ENCODE results near the gene TMEM80. TPM values are rescaled to one million over a fixed set of nuclear protein-coding genes. Genes with fewer than 3 reads are reported as not detected.
A peak's percentile ranks its signal among the peaks of the same experiment; 100 is the strongest.

Gene TMEM80
- total and polyA plus RNA-seq, 9 of the 15 experiments (the other 6 are each of a cell fraction or from before 2014, with no cell fraction given): 5.1 to 30.1 (median 12.4) TPM

GRCh38 chr11:695538-696248 lies at the start of gene TMEM80 (continued):
- TF ChIP-seq ETV1 (tag; conservative IDR thresholded peaks at IDR 0.05; ENCODE audit: low read depth) (no peak), BDP1 (IDR thresholded peaks at IDR 0.05; ENCODE audit: insufficient read depth, insufficient read length) (no peak), TCF7L2 (IDR thresholded peaks at IDR 0.05; ENCODE audit: low read depth, low read length) (no peak), GATAD2A (IDR thresholded peaks at IDR 0.05) (peak; percentile 93), SMARCB1 (IDR thresholded peaks at IDR 0.05; ENCODE audit: insufficient read length, low read depth) (no peak), TBL1XR1 (IDR thresholded peaks at IDR 0.05; ENCODE audit: low read length in 2 of 2) (no peak), ZEB2 (IDR thresholded peaks at IDR 0.05) (no peak), SAFB2 (IDR thresholded peaks at IDR 0.05; ENCODE audit: borderline replicate concordance, low read depth, low read length, severe bottlenecking) (no peak), ILF3 (IDR thresholded peaks at IDR 0.05; ENCODE audit: borderline replicate concordance) (no peak; the same call in 1 of the 2 replicates), MAZ (CRISPR knock-in tag; conservative IDR thresholded peaks at IDR 0.05 in 1 of 2, IDR thresholded peaks at IDR 0.05 in 1 of 2) (peak; percentile 86 to 97), KLF1 (tag; IDR thresholded peaks at IDR 0.05) (no peak), BCL6 (CRISPR knock-in tag; IDR thresholded peaks at IDR 0.05) (no peak), WHSC1 (IDR thresholded peaks at IDR 0.05; ENCODE audit: low read length) (no peak), SUPT5H (IDR thresholded peaks at IDR 0.05) (peak; percentile 82), EWSR1 (IDR thresholded peaks at IDR 0.05; ENCODE audit: borderline replicate concordance, low read depth, partially characterized antibody) (no peak), CGGBP1 (CRISPR knock-in tag; IDR thresholded peaks at IDR 0.05) (no peak), REST (IDR thresholded peaks at IDR 0.05; ENCODE audit: borderline replicate concordance) (no peak), REST (CRISPR knock-in tag; IDR thresholded peaks at IDR 0.05; ENCODE audit: low read depth) (no peak), HNRNPLL (IDR thresholded peaks at IDR 0.05; ENCODE audit: low read depth, low read length, poor library complexity, severe bottlenecking) (no peak), MECOM (CRISPR knock-in tag; IDR thresholded peaks at IDR 0.05) (no peak), SMARCA5 (IDR thresholded peaks at IDR 0.05) (no peak)
- TF ChIP-seq, protein P1, sequence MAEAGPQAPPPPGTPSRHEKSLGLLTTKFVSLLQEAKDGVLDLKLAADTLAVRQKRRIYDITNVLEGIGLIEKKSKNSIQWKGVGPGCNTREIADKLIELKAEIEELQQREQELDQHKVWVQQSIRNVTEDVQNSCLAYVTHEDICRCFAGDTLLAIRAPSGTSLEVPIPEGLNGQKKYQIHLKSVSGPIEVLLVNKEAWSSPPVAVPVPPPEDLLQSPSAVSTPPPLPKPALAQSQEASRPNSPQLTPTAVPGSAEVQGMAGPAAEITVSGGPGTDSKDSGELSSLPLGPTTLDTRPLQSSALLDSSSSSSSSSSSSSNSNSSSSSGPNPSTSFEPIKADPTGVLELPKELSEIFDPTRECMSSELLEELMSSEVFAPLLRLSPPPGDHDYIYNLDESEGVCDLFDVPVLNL (CRISPR knock-in tag; IDR thresholded peaks at IDR 0.05; ENCODE audit: low read depth): no peak; the same call in 1 of the 2 replicates
